GM12874 (cell line): ENCODE data around the gene SRCAP.

Experiments
- TF ChIP-seq, protein P1 (sequence below): IDR thresholded peaks from 2 replicates; pipeline ENCODE4 v1.5.1; 2011; ENCODE audit warnings: low read depth, mild to moderate bottlenecking, control low read depth, low read length, moderate library complexity; ENCODE audit not compliant: insufficient read depth

The SRCAP gene

DNA sequence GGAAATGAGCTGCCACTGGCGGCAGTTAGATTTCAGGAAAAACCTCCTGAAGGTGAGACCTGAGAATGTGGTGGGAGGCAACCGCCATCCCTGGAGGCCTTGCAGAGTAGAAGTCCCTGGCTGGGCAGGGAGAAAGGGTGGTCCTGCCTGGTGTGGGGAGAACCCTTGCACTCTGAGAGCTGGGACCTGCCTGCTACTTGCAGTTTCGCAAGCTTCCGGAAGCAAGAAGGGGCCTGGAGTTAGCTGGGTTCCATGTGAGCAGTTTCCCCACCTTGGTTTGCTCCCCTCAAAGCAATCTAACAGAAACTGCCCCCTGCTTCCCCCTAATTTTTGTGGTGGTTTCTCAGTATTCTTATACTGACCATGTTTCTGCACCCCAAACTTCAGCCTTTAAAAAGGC is 81.6 kb downstream of the SRCAP start:
- TF ChIP-seq, protein P1, sequence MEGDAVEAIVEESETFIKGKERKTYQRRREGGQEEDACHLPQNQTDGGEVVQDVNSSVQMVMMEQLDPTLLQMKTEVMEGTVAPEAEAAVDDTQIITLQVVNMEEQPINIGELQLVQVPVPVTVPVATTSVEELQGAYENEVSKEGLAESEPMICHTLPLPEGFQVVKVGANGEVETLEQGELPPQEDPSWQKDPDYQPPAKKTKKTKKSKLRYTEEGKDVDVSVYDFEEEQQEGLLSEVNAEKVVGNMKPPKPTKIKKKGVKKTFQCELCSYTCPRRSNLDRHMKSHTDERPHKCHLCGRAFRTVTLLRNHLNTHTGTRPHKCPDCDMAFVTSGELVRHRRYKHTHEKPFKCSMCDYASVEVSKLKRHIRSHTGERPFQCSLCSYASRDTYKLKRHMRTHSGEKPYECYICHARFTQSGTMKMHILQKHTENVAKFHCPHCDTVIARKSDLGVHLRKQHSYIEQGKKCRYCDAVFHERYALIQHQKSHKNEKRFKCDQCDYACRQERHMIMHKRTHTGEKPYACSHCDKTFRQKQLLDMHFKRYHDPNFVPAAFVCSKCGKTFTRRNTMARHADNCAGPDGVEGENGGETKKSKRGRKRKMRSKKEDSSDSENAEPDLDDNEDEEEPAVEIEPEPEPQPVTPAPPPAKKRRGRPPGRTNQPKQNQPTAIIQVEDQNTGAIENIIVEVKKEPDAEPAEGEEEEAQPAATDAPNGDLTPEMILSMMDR: no peak

DNA sequence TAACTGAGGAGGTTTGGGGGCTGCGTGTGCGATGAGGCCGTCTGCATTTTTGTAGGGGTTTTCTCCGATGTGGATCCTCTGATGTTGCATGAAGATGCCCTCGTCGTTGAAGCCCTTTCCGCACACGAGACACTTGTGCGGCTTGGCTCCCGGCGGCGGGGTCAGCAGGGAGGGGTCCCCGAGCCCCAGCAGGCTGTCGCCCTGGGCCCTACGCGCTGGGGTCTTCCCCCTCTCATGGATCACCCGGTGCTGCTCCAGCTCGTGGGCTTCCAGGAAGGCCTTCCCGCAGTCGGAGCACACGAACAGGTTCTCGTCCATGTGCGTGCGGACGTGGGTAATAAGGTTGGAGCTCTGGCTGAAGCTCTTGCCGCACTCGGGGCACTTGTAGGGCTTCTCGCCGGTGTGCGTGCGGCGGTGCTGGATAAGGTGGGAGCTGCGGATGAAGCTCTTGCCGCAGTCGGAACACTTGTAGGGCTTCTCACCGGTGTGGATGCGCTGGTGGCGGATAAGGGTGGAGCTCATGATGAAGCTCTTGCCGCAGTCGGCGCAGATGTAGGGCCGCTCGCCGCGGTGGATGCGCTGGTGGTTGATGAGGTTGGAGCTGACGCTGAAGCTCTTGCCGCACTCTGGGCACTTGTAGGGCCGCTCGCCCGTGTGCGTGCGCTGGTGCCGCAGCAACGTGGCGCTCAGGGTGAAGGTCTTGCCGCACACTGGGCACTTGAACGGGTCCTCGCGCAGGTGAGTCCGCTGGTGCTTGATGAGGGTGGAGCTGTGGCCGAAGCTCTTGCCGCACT is 83.7 kb downstream of the SRCAP start:
- TF ChIP-seq, protein P1: no peak

DNA sequence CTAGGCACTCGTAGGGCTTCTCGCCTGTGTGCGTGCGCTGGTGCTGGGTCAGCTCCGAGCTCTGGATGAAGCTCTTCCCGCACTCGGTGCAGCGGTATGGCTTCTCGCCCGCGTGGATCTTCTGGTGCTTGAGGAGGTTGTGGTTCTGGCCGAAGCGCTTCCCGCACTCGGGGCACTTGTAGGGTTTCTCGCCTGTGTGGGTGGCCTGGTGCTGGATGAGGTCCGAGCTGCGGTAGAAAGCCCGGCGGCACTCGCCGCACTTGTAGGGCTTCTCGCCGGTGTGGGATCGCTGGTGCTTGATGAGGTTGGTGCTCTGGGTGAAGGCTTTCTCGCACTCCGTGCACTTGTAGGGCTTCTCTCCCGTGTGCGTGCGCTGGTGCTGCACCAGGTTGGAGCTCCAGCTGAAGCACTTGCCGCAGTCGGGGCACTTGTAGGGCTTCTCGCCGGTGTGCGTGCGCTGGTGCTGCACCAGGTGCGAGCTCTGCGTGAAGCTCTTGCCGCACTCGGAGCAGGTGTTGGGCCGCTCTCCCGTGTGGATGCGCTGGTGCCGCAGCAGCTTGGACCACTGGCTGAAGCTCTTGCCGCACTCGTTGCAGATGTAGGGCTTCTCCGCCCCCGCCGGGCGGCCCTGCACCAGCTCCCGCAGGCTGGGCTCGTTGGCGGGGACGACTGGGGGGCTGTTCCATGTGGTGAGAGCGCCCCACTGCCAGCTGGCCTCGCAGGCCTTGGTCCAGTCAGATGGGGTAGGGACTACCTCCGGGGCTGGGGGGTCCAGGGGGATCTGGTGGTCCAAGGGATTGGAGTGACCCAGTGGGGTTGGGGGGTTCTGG is 84.5 kb downstream of the SRCAP start:
- TF ChIP-seq, protein P1: no peak

DNA sequence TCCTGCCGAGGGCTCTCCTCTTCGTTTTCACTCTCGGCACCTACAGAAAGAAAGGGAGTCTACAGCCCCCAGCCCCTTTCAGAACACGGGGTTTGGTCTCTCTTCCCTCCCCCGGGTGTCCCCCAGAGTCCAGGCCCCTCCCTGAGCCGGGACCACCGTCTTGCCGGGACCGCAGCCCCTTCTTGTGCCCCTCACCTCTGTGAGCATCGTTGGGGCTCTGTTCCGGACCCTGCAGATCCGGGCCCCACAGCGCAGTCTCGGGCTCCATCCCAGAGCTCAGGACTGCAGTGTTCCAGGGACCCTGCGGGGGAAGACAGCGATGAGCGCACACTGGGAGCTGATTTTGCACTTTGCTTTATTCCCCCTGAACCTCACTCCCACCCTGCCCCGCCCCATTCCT is 85.2 kb downstream of the SRCAP start:
- TF ChIP-seq, protein P1: no peak

DNA sequence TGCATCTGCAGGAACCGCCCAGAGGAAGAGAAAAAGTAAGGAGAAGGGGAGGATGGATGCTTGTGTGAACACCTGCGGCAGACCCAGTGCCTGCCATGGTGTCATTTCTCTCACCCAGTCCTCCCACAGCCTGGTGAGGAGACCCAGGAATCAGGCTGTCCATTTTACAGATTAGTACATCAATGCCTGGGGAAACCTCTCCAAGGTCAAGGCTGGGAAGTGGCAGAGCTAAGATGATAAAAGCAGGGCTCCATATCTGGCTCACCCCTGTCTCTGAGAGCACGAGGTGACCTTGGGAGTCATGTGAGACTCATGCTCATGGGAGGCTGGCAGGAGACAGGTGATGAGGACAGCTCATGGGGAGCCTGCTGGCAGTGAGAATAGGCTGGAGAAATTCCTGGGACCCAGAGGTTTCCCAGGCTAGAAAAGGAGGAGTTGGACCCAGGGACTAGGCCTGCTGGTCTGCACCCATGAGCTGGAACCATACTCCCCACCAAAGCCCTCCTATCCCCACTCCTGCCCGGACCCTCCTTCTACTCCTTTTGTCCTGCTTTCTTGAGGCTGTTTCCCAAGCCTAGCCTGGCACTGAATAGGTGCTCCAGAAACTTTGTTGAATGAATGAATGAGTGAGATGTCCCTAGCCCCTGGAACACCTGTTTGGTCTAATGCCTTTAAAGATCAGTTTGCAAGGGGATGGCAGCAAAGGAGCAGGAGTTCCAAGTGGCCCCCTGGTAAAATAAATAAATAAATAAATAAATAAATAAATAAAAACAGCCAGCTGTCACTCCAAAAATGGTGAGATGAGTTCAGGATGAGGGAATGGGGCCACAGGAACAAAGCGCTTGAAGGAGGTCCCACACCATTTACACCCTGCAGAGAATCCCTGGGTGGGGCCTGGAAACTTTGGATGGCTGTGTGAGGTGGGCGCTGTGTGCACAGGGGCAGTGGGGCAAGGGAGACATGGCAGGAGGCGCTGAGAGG is 86.4 kb downstream of the SRCAP start:
- TF ChIP-seq, protein P1: no peak

DNA sequence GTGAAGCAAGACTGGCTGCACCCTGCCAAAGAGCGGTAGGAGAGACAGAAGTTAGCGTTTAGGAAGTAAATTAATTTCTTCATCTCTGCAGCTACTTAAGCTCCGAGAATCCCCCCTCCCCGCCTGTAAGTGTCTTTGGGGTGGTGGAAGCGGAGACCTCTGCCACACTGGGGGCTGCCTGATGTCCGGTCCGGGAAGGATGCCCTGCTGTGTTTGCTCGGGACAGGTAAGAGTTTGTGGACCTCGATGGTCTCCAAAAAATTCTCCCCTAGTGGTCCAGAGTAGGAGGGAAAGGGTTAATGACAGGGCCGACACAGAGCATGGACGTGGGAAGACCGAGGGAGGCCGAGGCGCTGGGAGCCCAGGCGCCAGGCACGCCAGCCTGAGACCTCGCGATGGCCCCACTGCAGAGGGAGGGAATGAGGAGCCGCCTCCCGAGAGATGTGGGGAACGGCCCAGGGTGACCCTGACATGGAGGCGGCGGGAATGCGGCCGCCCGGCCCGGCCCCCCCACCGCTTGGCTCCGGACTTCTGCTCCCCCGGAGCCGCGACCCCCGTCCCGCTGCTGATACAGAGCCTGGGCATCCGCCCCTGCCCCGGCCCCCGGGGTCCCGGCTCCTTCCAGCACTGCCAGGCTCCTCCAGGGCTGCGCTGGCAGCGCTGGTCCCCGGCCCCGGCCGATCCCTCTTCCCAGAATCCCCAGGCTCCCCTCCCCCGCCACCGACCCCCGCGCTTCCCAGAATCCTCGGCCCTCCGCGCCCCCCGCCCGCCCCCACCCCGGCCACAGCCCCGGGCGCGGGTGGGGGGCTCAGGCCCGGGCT is 87.4 kb downstream of the SRCAP start:
- TF ChIP-seq, protein P1: no peak
